K562 (cell line): ENCODE measurements around the gene PAM. TPM values are rescaled to one million over a fixed set of nuclear protein-coding genes. Genes with fewer than 3 reads are reported as not detected.

Source experiments
- SP1 ChIP-seq: sonication (generic); formaldehyde crosslinking; IDR thresholded peaks from 2 replicates; pipeline ENCODE4 v1.8.1; 2022; ENCODE audit warnings: mild to moderate bottlenecking, missing genetic modification reagents
- polyA plus RNA-seq, 8 experiments: library from polyadenylated mRNA; depleted of rRNA in 4 of 8; stranded (reverse) in 5 of 8; unstranded in 3 of 8; fragments of >200 nt; fragmentation: Nextera tagmentation in 2 of 8; fragmentation: Illumina TruSeq in 1 of 8; extraction: Ambion mirVana in 2 of 8; extraction: Trizol in 1 of 8; gene quantifications; 2 replicates each; pipeline versions ENCODE4 v1.2.1 to v1.2.3, GENCODE V29; 2011 to 2014; ENCODE audit warnings: inconsistent platforms in 1 of 8, missing spikeins in 1 of 8
- total RNA-seq, 7 experiments: library from RNA; depleted of rRNA in 6 of 7; stranded (reverse); fragments of >200 nt in 6 of 7; fragmentation: Illumina TruSeq in 2 of 7; extraction: Trizol in 2 of 7; gene quantifications; 2 replicates each; pipeline versions ENCODE4 v1.2.1 to v1.2.3, GENCODE V29; 2011 to 2021; ENCODE audit warnings: low replicate concordance in 1 of 7
- TF ChIP-seq, protein P1 (sequence below): fragments of 450-650 bp; IDR thresholded peaks from 2 replicates; pipeline ENCODE4 v1.6.1; 2016; ENCODE audit warnings: mild to moderate bottlenecking, moderate library complexity
- TF ChIP-seq, protein P2 (sequence below): fragments of 250-450 bp; sonication (Bioruptor Pico); IDR thresholded peaks from 2 replicates; pipeline ENCODE4 v1.4.0; 2020; ENCODE audit warnings: mild to moderate bottlenecking, moderate library complexity

PAM gene
- total and polyA plus RNA-seq, 9 of the 15 experiments (the other 6 are each of a cell fraction or from before 2014, with no cell fraction given): 0.39 to 3.1 (median 0.77) TPM

DNA sequence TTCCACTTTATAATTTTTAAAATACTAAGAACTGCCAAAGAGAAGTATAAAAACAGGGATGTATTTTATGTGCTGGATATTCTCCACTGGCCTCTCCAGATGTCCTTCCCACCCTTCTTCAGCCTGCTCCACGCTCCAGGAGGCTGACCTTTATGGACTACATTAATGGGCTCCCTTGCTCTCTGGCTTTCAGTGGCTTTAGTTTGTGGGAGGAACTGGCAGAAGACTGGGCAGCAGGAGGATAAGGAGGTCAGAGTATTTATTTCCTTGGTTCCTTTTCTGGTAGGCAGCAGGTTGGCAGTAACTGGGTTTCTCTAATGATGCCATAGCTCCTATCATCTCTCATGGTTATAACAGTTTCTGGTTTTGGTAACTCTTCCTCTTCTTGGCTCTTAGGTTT is 133.9 kb downstream of the PAM start (continued):
- TF ChIP-seq SP1 (CRISPR knock-in tag): no peak
- TF ChIP-seq, protein P1, sequence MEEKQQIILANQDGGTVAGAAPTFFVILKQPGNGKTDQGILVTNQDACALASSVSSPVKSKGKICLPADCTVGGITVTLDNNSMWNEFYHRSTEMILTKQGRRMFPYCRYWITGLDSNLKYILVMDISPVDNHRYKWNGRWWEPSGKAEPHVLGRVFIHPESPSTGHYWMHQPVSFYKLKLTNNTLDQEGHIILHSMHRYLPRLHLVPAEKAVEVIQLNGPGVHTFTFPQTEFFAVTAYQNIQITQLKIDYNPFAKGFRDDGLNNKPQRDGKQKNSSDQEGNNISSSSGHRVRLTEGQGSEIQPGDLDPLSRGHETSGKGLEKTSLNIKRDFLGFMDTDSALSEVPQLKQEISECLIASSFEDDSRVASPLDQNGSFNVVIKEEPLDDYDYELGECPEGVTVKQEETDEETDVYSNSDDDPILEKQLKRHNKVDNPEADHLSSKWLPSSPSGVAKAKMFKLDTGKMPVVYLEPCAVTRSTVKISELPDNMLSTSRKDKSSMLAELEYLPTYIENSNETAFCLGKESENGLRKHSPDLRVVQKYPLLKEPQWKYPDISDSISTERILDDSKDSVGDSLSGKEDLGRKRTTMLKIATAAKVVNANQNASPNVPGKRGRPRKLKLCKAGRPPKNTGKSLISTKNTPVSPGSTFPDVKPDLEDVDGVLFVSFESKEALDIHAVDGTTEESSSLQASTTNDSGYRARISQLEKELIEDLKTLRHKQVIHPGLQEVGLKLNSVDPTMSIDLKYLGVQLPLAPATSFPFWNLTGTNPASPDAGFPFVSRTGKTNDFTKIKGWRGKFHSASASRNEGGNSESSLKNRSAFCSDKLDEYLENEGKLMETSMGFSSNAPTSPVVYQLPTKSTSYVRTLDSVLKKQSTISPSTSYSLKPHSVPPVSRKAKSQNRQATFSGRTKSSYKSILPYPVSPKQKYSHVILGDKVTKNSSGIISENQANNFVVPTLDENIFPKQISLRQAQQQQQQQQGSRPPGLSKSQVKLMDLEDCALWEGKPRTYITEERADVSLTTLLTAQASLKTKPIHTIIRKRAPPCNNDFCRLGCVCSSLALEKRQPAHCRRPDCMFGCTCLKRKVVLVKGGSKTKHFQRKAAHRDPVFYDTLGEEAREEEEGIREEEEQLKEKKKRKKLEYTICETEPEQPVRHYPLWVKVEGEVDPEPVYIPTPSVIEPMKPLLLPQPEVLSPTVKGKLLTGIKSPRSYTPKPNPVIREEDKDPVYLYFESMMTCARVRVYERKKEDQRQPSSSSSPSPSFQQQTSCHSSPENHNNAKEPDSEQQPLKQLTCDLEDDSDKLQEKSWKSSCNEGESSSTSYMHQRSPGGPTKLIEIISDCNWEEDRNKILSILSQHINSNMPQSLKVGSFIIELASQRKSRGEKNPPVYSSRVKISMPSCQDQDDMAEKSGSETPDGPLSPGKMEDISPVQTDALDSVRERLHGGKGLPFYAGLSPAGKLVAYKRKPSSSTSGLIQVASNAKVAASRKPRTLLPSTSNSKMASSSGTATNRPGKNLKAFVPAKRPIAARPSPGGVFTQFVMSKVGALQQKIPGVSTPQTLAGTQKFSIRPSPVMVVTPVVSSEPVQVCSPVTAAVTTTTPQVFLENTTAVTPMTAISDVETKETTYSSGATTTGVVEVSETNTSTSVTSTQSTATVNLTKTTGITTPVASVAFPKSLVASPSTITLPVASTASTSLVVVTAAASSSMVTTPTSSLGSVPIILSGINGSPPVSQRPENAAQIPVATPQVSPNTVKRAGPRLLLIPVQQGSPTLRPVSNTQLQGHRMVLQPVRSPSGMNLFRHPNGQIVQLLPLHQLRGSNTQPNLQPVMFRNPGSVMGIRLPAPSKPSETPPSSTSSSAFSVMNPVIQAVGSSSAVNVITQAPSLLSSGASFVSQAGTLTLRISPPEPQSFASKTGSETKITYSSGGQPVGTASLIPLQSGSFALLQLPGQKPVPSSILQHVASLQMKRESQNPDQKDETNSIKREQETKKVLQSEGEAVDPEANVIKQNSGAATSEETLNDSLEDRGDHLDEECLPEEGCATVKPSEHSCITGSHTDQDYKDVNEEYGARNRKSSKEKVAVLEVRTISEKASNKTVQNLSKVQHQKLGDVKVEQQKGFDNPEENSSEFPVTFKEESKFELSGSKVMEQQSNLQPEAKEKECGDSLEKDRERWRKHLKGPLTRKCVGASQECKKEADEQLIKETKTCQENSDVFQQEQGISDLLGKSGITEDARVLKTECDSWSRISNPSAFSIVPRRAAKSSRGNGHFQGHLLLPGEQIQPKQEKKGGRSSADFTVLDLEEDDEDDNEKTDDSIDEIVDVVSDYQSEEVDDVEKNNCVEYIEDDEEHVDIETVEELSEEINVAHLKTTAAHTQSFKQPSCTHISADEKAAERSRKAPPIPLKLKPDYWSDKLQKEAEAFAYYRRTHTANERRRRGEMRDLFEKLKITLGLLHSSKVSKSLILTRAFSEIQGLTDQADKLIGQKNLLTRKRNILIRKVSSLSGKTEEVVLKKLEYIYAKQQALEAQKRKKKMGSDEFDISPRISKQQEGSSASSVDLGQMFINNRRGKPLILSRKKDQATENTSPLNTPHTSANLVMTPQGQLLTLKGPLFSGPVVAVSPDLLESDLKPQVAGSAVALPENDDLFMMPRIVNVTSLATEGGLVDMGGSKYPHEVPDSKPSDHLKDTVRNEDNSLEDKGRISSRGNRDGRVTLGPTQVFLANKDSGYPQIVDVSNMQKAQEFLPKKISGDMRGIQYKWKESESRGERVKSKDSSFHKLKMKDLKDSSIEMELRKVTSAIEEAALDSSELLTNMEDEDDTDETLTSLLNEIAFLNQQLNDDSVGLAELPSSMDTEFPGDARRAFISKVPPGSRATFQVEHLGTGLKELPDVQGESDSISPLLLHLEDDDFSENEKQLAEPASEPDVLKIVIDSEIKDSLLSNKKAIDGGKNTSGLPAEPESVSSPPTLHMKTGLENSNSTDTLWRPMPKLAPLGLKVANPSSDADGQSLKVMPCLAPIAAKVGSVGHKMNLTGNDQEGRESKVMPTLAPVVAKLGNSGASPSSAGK: no peak
- TF ChIP-seq, protein P2, sequence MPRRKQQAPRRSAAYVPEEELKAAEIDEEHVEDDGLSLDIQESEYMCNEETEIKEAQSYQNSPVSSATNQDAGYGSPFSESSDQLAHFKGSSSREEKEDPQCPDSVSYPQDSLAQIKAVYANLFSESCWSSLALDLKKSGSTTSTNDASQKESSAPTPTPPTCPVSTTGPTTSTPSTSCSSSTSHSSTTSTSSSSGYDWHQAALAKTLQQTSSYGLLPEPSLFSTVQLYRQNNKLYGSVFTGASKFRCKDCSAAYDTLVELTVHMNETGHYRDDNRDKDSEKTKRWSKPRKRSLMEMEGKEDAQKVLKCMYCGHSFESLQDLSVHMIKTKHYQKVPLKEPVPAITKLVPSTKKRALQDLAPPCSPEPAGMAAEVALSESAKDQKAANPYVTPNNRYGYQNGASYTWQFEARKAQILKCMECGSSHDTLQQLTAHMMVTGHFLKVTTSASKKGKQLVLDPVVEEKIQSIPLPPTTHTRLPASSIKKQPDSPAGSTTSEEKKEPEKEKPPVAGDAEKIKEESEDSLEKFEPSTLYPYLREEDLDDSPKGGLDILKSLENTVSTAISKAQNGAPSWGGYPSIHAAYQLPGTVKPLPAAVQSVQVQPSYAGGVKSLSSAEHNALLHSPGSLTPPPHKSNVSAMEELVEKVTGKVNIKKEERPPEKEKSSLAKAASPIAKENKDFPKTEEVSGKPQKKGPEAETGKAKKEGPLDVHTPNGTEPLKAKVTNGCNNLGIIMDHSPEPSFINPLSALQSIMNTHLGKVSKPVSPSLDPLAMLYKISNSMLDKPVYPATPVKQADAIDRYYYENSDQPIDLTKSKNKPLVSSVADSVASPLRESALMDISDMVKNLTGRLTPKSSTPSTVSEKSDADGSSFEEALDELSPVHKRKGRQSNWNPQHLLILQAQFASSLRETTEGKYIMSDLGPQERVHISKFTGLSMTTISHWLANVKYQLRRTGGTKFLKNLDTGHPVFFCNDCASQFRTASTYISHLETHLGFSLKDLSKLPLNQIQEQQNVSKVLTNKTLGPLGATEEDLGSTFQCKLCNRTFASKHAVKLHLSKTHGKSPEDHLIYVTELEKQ (CRISPR knock-in tag): no peak
